AG09319 (cell line): Measurements from ENCODE around the gene TCERG1L.

Experiments used
- DNase-seq: peaks from one replicate; pipeline ENCODE4 v3.0.0-alpha.2; 2010; ENCODE audit warnings: low read depth; ENCODE audit errors: extremely low read depth
- TF ChIP-seq, protein P1 (sequence below): IDR thresholded peaks from 2 replicates; pipeline ENCODE4 v1.5.1; 2011; ENCODE audit warnings: low read depth, mild to moderate bottlenecking, inconsistent platforms, low read length, moderate library complexity

TCERG1L gene

GRCh38 chr10:131119626-131120355, 191.7 kb downstream of the TCERG1L start:
- TF ChIP-seq, protein P1, sequence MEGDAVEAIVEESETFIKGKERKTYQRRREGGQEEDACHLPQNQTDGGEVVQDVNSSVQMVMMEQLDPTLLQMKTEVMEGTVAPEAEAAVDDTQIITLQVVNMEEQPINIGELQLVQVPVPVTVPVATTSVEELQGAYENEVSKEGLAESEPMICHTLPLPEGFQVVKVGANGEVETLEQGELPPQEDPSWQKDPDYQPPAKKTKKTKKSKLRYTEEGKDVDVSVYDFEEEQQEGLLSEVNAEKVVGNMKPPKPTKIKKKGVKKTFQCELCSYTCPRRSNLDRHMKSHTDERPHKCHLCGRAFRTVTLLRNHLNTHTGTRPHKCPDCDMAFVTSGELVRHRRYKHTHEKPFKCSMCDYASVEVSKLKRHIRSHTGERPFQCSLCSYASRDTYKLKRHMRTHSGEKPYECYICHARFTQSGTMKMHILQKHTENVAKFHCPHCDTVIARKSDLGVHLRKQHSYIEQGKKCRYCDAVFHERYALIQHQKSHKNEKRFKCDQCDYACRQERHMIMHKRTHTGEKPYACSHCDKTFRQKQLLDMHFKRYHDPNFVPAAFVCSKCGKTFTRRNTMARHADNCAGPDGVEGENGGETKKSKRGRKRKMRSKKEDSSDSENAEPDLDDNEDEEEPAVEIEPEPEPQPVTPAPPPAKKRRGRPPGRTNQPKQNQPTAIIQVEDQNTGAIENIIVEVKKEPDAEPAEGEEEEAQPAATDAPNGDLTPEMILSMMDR: no peak
- DNase-seq: no peak

GRCh38 chr10:131117416-131118212, 193.9 kb downstream of the TCERG1L start:
- TF ChIP-seq, protein P1: no peak
- no peak for DNase-seq

GRCh38 chr10:131116991-131117375, 194.5 kb downstream of the TCERG1L start:
- TF ChIP-seq, protein P1: no peak
- DNase-seq: no peak

DNA sequence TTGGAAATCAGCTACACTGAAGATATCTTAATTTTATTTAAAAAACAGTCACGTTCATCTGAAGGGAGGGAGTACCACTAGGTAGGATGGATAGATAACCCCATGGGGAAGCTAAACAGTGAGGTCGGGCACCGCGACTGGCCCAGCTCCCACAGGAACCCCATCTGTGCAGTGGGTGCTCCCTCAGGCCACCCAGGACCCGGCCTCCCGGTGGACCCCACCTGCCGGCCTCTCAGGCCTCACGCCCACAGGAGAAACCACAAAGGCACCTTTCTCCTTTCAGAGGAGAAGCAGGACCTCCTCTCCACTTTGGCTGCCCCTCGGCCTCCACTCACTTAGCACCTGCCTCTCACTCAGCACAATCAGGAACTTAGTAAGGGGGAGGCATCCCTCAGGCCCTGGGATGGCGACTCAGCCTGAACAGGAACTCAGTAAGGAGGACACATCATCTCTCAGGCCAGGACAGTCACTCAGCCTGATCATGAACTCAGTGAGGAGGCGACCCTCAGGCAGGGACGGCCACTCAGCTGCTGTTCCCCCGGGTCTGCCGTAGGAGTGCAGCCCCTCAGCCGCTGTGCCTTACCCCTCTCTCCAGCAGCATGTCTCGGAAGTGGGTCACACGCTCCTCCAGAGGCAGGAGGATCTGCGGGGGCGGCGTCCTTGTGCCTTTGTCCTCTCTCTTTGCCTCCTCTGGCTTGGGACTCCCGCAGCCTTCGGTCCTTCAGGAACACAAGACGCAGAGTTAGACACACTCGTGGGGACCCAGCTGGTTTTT, 195.1 kb downstream of the TCERG1L start:
- no peak for DNase-seq
- TF ChIP-seq, protein P1: no peak

GRCh38 chr10:131115801-131116200, 195.7 kb downstream of the TCERG1L start:
- no peak for DNase-seq
- TF ChIP-seq, protein P1: no peak

- TF ChIP-seq, protein P1: no peak
- no peak for DNase-seq
Observed at GRCh38 chr10:131115321-131115720, 196.2 kb downstream of the TCERG1L start.

- TF ChIP-seq, protein P1: no peak
- no peak for DNase-seq
Observed at GRCh38 chr10:131114846-131115245, 196.7 kb downstream of the TCERG1L start.
